Hematopoietic multipotent progenitor cell treated with erythropoietin and hydrocortisone succinate and interleukin-3 and kit ligand, for 17 days (in vitro differentiated cells): ENCODE results near the gene SYCE1.

ENCODE experiments used
- DNase-seq: peaks from one replicate; pipeline ENCODE4 v3.0.0-alpha.2; 2015; ENCODE audit warnings: low spot score

SYCE1 gene

GRCh38 chr10:133511907-133512528 lies 53.4 kb downstream of the SYCE1 start:
- no peak for DNase-seq

GRCh38 chr10:133511408-133511807 lies 54.0 kb downstream of the SYCE1 start:
- DNase-seq = no peak

GRCh38 chr10:133509700-133510099 lies 55.7 kb downstream of the SYCE1 start:
- no peak for DNase-seq
